IPS-15b (cell line): ENCODE results near the gene POLR1G.

Source experiments
- H3K27me3 ChIP-seq: one replicate; pipeline ENCODE4 v1.6.1; 2013; ENCODE audit warnings: low read length; ENCODE audit not compliant: control insufficient read depth, insufficient read depth
- H3K36me3 ChIP-seq: one replicate; pipeline ENCODE4 v1.6.1; 2013; ENCODE audit warnings: low read length; ENCODE audit not compliant: control insufficient read depth, insufficient read depth
- H3K4me1 ChIP-seq: one replicate; pipeline ENCODE4 v1.6.1; 2013; ENCODE audit warnings: mild to moderate bottlenecking, low read length; ENCODE audit not compliant: control insufficient read depth, insufficient read depth
- H3K4me3 ChIP-seq: one replicate; pipeline ENCODE4 v1.5.1; 2013; ENCODE audit warnings: low read depth, low read length
- H3K9ac ChIP-seq: one replicate; pipeline ENCODE4 v1.6.1; 2013; ENCODE audit warnings: low read depth, mild to moderate bottlenecking, low read length
- H3K9me3 ChIP-seq: one replicate; pipeline ENCODE4 v1.6.1; 2013; ENCODE audit warnings: mild to moderate bottlenecking, low read length; ENCODE audit not compliant: control insufficient read depth, insufficient read depth

The POLR1G gene

GRCh38 chr19:45370410-45371204, 35.8 kb upstream of the POLR1G start, which contains the start of gene ERCC2:
Gene ERCC2 (minus strand): TSS chr19:45370573. CDS start chr19:45370540, 33 bp downstream.
- Histone ChIP-seq H3K36me3 (peaks cover 13% of the 10 kb centered on the region), H3K9me3 (no peaks in the 10 kb centered on the region), H3K27me3 (no peaks in the 10 kb centered on the region), H3K4me3 (peak within 1 kb of the TSS; percentile 82), H3K9ac (peak within 1 kb of the TSS; percentile 37), H3K4me1 (no peaks in the 10 kb centered on the region)

DNA sequence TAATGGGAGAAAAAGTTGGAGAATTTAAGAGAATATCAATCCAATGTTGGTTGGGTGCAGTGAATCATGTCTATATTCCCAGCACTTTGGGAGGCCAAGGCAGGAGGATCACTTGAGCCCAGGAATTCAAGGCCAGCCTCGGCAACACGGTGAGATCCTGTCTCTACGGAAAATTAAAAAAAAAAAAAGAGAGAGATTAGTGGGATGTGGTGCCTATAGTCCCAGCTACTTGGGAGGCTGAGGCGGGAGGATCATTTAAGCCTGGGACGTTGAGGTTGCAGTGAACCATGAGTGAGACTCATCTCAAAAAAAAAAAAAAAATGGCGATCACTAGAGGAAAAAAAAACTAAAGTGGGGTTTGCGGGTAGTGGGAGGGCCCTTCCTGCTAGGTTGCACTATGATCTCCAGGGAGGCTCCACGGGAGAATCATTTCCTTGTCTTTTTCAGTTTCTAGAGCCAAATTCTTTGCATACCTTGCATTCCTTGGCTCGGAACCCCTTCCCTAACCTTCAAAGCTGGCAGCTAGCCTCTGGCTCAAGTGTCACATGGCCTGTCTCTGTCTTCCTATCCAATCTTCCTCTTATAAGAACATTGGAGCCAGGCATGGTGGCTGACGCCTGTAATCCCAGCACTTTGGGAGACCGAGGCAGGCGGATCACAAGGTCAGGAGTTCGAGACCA, 30.3 kb upstream of the POLR1G start:
- Histone ChIP-seq H3K4me3 (no peak overlapping the region), H3K4me1 (peaks cover 6% of the 10 kb centered on the region), H3K36me3 (no peaks in the 10 kb centered on the region), H3K27me3 (no peaks in the 10 kb centered on the region), H3K9me3 (no peaks in the 10 kb centered on the region), H3K9ac (no peak overlapping the region)

DNA sequence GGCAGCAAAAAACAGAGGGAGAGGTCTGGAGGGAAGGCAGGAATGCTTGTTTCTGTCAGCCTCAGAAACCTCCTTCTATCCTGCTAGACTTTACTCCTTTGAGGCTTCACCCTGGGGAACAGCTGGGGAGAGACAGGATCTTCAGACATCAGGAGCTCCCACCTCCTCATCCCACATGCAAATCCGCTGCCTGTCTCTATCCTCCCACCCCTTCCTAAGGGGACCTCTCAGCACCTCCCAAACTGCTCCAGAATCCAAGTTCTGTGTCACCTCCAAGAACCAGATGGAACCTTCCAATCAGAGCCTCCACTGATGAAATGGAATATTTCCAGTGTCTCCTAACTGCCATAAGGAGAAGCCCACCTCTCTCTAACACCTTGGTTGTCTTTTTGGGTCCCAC, 26.3 kb upstream of the POLR1G start:
- Histone ChIP-seq H3K4me3 (no peak overlapping the region), H3K9me3 (no peaks in the 10 kb centered on the region), H3K27me3 (peaks cover 4% of the 10 kb centered on the region), H3K4me1 (peaks cover 6% of the 10 kb centered on the region), H3K36me3 (no peaks in the 10 kb centered on the region), H3K9ac (no peak overlapping the region)

GRCh38 chr19:45382426-45382825, 24.0 kb upstream of the POLR1G start:
- Histone ChIP-seq H3K4me3 (no peak overlapping the region), H3K4me1 (no peaks in the 10 kb centered on the region), H3K36me3 (no peaks in the 10 kb centered on the region), H3K9me3 (no peaks in the 10 kb centered on the region), H3K27me3 (peaks cover 24% of the 10 kb centered on the region), H3K9ac (no peak overlapping the region)

DNA sequence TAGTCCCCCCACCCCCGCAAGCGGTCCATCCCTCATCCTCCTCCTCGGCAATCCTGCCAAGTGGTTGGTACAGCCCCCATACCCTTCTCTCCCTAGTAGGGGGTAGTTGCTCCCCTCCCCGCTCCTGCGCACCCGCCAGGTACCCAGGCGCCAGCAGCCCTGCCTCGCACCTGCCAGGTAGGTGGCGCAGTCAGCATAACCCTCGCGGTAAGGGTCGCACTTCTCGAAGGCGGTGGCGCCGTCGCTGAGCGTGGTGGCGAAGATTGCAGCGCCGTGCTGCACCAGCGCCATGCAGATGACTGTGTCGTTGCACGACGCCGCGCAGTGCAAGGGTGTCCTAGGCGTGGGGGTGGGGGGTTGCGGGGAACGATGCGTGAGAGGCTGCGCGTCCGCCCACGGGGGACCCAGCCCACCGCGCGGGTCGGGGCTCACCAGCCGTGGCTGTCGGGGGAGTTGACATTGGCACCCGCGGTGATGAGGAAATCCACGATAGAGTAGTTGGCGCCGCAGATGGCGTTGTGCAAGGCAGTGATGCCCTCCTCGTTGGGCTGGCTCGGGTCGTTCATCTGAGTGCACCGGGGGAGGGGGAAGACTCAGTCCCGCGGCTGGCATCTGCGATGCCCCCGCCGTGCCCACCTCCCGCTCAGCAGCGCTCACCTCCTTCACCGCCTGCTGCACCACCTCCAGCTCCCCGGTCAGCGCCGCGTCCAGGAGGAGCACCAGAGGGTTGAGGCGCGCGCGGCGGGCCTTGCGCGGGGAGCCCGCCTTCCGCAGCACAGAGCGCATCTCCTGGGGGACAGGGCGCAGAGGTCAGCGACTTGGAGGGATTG, 20.8 kb upstream of the POLR1G start:
- Histone ChIP-seq H3K4me3 (peak overlapping the region; percentile 37), H3K4me1 (no peaks in the 10 kb centered on the region), H3K9me3 (no peaks in the 10 kb centered on the region), H3K27me3 (peaks cover 24% of the 10 kb centered on the region), H3K36me3 (no peaks in the 10 kb centered on the region), H3K9ac (no peak overlapping the region)

DNA sequence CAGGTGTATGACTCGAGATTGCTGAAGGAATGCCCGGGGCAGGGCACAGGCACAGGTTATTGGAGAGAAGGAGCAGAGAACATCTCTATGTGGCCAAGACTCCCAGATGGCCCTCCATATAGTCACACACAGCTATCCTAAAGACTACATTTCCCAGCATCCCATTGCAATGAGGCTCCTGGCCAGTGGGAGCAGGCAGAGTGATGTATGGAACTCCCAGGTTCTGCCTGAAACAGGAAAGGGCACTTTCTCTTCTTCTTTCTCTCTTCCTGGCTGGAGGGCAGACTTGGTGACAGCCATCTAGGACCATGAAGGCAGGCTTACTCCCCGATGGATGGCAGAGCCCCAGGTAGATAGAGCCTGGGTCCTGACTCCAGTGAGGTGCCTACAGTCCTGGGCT, 15.1 kb upstream of the POLR1G start:
- no peak overlapping the region for H3K9ac ChIP-seq
- no peaks in the 10 kb centered on the region for H3K9me3 ChIP-seq
- H3K4me1 ChIP-seq = no peaks in the 10 kb centered on the region
- H3K27me3 ChIP-seq = peaks cover 14% of the 10 kb centered on the region
- H3K36me3 ChIP-seq = no peaks in the 10 kb centered on the region
- no peak overlapping the region for H3K4me3 ChIP-seq

- H3K27me3 ChIP-seq = peaks cover 12% of the 10 kb centered on the region
- H3K9me3 ChIP-seq = no peaks in the 10 kb centered on the region
- no peaks in the 10 kb centered on the region for H3K36me3 ChIP-seq
- no peak overlapping the region for H3K4me3 ChIP-seq
- no peaks in the 10 kb centered on the region for H3K4me1 ChIP-seq
- no peak overlapping the region for H3K9ac ChIP-seq
These were observed 14.4 kb upstream of the POLR1G start for GRCh38 chr19:45391871-45392665.

DNA sequence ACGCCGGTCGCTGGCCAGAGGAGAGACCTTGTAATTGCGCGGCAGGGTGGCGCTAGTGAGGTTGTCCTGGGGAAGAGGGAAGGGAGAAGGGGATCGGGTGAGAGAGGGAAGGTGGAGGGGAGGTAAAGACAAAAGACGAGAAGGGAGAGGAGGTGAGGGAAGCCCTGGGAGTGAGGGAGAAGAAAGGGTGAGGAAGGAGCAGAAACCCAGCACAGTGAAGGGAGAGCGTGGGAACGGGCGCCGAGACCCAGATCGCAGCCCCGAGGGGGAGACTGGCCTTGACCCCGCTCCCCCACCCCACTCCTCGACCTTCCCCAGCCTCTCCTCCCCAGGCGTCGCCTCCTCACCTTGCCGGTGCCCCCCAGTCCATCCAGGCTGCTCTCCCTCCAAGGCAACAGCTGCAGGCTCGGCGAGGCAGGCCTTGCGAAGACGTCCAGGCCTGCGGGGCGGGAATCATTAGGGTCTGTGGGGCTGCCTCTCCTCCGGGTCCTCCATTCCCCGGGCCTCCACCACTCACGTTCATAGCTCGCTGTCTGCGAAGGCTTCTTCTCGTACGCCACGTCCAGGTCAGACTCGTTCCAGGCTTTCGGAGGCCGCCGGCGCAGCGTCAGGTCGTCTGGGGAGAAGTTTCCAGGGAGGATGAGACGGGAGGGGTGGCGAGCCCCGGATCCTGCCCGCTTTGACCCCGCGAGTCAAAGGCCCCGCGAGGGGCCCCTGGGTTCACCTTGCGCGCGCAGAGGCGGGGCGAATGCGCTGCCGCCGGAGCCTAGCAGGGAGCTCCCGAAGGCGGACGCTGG, 10.4 kb upstream of the POLR1G start:
- H3K9me3 ChIP-seq = no peaks in the 10 kb centered on the region
- peak overlapping the region; percentile 56 for H3K4me3 ChIP-seq
- H3K4me1 ChIP-seq = no peaks in the 10 kb centered on the region
- no peak overlapping the region for H3K9ac ChIP-seq
- H3K36me3 ChIP-seq = no peaks in the 10 kb centered on the region
- peaks cover 22% of the 10 kb centered on the region for H3K27me3 ChIP-seq

- H3K9me3 ChIP-seq = no peaks in the 10 kb centered on the region
- no peaks in the 10 kb centered on the region for H3K36me3 ChIP-seq
- H3K4me3 ChIP-seq = no peak overlapping the region
- H3K27me3 ChIP-seq = peaks cover 31% of the 10 kb centered on the region
- H3K4me1 ChIP-seq = peaks cover 8% of the 10 kb centered on the region
- H3K9ac ChIP-seq = no peak overlapping the region
These were observed 6.3 kb upstream of the POLR1G start for GRCh38 chr19:45400192-45400591.

- Histone ChIP-seq H3K4me1 (peaks cover 8% of the 10 kb centered on the region), H3K27me3 (peaks cover 25% of the 10 kb centered on the region), H3K36me3 (peaks cover 3% of the 10 kb centered on the region), H3K9me3 (no peaks in the 10 kb centered on the region), H3K4me3 (peak overlapping the region; percentile 28), H3K9ac (no peak overlapping the region)
These were observed 4.6 kb upstream of the POLR1G start for GRCh38 chr19:45401815-45402214.
